ENCODE results near the gene TNFRSF18.

The TNFRSF18 gene

GRCh38 chr1:1226566-1227362 lies 20.4 kb upstream of the TNFRSF18 start:
- no peak for DNase-seq

GRCh38 chr1:1225913-1226312 lies 19.5 kb upstream of the TNFRSF18 start:
- DNase-seq = no peak

GRCh38 chr1:1225238-1225845 lies 18.9 kb upstream of the TNFRSF18 start:
- no peak for DNase-seq

- no peak for DNase-seq
Observed at GRCh38 chr1:1223891-1224290, 17.5 kb upstream of the TNFRSF18 start.

GRCh38 chr1:1223321-1223720 lies 16.9 kb upstream of the TNFRSF18 start:
- DNase-seq = no peak

GRCh38 chr1:1222575-1223225 lies 16.3 kb upstream of the TNFRSF18 start:
- DNase-seq = no peak

- no peak for DNase-seq
Observed at GRCh38 chr1:1221887-1222574, 15.6 kb upstream of the TNFRSF18 start.

GRCh38 chr1:1220197-1220596 lies 13.8 kb upstream of the TNFRSF18 start:
- no peak for DNase-seq

GRCh38 chr1:1219341-1219740 lies 12.9 kb upstream of the TNFRSF18 start:
- no peak for DNase-seq

- no peak for DNase-seq
Observed at GRCh38 chr1:1218524-1219200, 12.3 kb upstream of the TNFRSF18 start.

- no peak for DNase-seq
Observed at GRCh38 chr1:1217621-1218523, 11.5 kb upstream of the TNFRSF18 start.

- no peak for DNase-seq
Observed at GRCh38 chr1:1216770-1217620, 10.6 kb upstream of the TNFRSF18 start.

- no peak for DNase-seq
Observed at GRCh38 chr1:1215881-1216605, 9.7 kb upstream of the TNFRSF18 start.

- no peak for DNase-seq
Observed at GRCh38 chr1:1215080-1215676, 8.8 kb upstream of the TNFRSF18 start.

GRCh38 chr1:1213345-1214265 lies 7.2 kb upstream of the TNFRSF18 start, which contains the start of gene TNFRSF4:
TNFRSF4 (minus strand) TSS chr1:1214153; CDS start chr1:1214127, 26 bp downstream.
- no peak for DNase-seq

- no peak for DNase-seq
Observed at GRCh38 chr1:1212780-1213344, 6.5 kb upstream of the TNFRSF18 start.

- no peak for DNase-seq
Observed at GRCh38 chr1:1211541-1212441, 5.4 kb upstream of the TNFRSF18 start.

All from NCI-H1694 (cell line).